Neural progenitor cell (in vitro differentiated cells): Measurements from ENCODE around the gene CIC. TPM values are rescaled to one million over a fixed set of nuclear protein-coding genes. Genes with fewer than 3 reads are reported as not detected.

Experiments
- DNase-seq: peaks from one replicate; pipeline ENCODE4 v3.0.0-alpha.2; 2016; ENCODE audit warnings: low spot score
- H2AFZ ChIP-seq: fragments of 200-600 bp; sonication (generic); replicated peaks from 2 replicates; pipeline ENCODE4 v1.6.1; 2016; ENCODE audit warnings: antibody characterized with exemption
- H3F3A ChIP-seq: fragments of 200-600 bp; sonication (generic); 2 replicates; pipeline ENCODE4 v1.6.1; 2016; ENCODE audit warnings: antibody characterized with exemption, low read depth
- H3K27ac ChIP-seq: fragments of 200-600 bp; sonication (generic); 2 replicates; pipeline ENCODE4 v1.5.1; 2016; ENCODE audit warnings: mild to moderate bottlenecking
- H3K27me3 ChIP-seq: fragments of 200-600 bp; sonication (generic); 2 replicates; pipeline ENCODE4 v1.6.1; 2016; ENCODE audit warnings: mild to moderate bottlenecking, moderate library complexity
- H3K36me3 ChIP-seq: fragments of 200-600 bp; sonication (generic); 2 replicates; pipeline ENCODE4 v1.5.1; 2016
- H3K4me1 ChIP-seq: fragments of 200-600 bp; sonication (generic); 2 replicates; pipeline ENCODE4 v1.6.1; 2016; ENCODE audit warnings: mixed run types
- H3K4me2 ChIP-seq: fragments of 200-600 bp; sonication (generic); 2 replicates; pipeline ENCODE4 v1.6.1; 2016
- H3K4me3 ChIP-seq: fragments of 200-600 bp; sonication (generic); 2 replicates; pipeline ENCODE4 v1.5.1; 2016
- H3K79me2 ChIP-seq: fragments of 200-600 bp; sonication (generic); 2 replicates; pipeline ENCODE4 v1.6.1; 2016; ENCODE audit warnings: low read depth
- H3K9ac ChIP-seq: fragments of 200-600 bp; sonication (generic); 2 replicates; pipeline ENCODE4 v1.6.1; 2016
- H3K9me3 ChIP-seq: fragments of 200-600 bp; sonication (generic); 2 replicates; pipeline ENCODE4 v1.5.1; 2016; ENCODE audit warnings: low read depth
- H4K20me1 ChIP-seq: fragments of 200-600 bp; sonication (generic); 2 replicates; pipeline ENCODE4 v1.6.1; 2016; ENCODE audit warnings: low read depth
- H3K27ac Mint-ChIP-seq: 3 replicates; pipeline ENCODE4 v1.8.0; 2021; ENCODE audit warnings: mixed read lengths
- H3K27me3 Mint-ChIP-seq: 2 replicates; pipeline ENCODE4 v1.8.0; 2022; ENCODE audit warnings: low read depth, mild to moderate bottlenecking, inconsistent platforms, moderate library complexity, mixed read lengths; ENCODE audit not compliant: insufficient read depth
- H3K36me3 Mint-ChIP-seq: 3 replicates; pipeline ENCODE4 v1.8.0; 2021; ENCODE audit warnings: mixed read lengths
- H3K4me1 Mint-ChIP-seq: 3 replicates; pipeline ENCODE4 v1.8.0; 2021; ENCODE audit warnings: mixed read lengths
- H3K4me3 Mint-ChIP-seq: 3 replicates; pipeline ENCODE4 v1.8.0; 2021; ENCODE audit warnings: mild to moderate bottlenecking, moderate library complexity, mixed read lengths
- H3K9me3 Mint-ChIP-seq: 3 replicates; pipeline ENCODE4 v1.8.0; 2020; ENCODE audit warnings: mixed read lengths
- EZH2 ChIP-seq: fragments of 200-600 bp; sonication (generic); IDR thresholded peaks from 2 replicates; pipeline ENCODE4 v1.6.1; 2017; ENCODE audit warnings: antibody characterized with exemption, mild to moderate bottlenecking, moderate library complexity
- EZH2phosphoT487 ChIP-seq: fragments of 200-600 bp; sonication (generic); IDR thresholded peaks from 2 replicates; pipeline ENCODE4 v1.6.1; 2017; ENCODE audit warnings: antibody characterized with exemption
- total RNA-seq: library from RNA; depleted of rRNA; stranded (reverse); fragments of >200 nt; gene quantifications from 2 replicates; pipeline ENCODE4 v1.2.3, GENCODE V29; 2015; ENCODE audit warnings: low replicate concordance
- TF ChIP-seq, protein P1 (sequence below): fragments of 200-600 bp; sonication (generic); IDR thresholded peaks from 2 replicates; pipeline ENCODE4 v1.5.1; 2017; ENCODE audit warnings: antibody characterized with exemption, mild to moderate bottlenecking

CIC gene
- total RNA-seq, 1 donor from 2014 or later: 5.2 TPM

DNA sequence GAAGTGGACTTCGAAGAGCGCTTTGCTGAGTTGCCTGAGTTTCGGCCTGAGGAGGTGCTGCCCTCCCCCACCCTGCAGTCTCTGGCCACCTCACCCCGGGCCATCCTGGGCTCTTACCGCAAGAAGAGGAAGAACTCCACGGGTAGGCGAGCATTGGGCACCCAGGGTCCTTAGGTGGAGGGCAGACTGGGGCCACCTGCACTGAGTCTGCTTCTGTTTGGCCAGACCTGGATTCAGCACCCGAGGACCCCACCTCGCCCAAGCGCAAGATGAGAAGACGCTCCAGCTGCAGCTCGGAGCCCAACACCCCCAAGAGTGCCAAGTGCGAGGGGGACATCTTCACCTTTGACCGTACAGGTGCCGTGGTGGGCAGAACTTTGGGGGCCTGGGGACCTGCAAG is 24.9 kb downstream of the CIC start:
- TF ChIP-seq, protein P1, sequence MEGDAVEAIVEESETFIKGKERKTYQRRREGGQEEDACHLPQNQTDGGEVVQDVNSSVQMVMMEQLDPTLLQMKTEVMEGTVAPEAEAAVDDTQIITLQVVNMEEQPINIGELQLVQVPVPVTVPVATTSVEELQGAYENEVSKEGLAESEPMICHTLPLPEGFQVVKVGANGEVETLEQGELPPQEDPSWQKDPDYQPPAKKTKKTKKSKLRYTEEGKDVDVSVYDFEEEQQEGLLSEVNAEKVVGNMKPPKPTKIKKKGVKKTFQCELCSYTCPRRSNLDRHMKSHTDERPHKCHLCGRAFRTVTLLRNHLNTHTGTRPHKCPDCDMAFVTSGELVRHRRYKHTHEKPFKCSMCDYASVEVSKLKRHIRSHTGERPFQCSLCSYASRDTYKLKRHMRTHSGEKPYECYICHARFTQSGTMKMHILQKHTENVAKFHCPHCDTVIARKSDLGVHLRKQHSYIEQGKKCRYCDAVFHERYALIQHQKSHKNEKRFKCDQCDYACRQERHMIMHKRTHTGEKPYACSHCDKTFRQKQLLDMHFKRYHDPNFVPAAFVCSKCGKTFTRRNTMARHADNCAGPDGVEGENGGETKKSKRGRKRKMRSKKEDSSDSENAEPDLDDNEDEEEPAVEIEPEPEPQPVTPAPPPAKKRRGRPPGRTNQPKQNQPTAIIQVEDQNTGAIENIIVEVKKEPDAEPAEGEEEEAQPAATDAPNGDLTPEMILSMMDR: no peak
- TF ChIP-seq EZH2phosphoT487: no peak
- TF ChIP-seq EZH2: no peak
- no peaks in the 10 kb centered on the region for H3K9me3 Mint-ChIP-seq
- no peak overlapping the region for H2AFZ ChIP-seq
- no peaks in the 10 kb centered on the region for H3K9me3 ChIP-seq
- H3K9ac ChIP-seq: no peak overlapping the region
- H3K4me1 Mint-ChIP-seq: peaks cover 2% of the 10 kb centered on the region
- no peaks in the 10 kb centered on the region for H3K36me3 ChIP-seq
- H3K27ac Mint-ChIP-seq: no peak overlapping the region
- H3K27ac ChIP-seq: no peak overlapping the region
- H3F3A ChIP-seq: peaks cover 30% of the 10 kb centered on the region
- no peaks in the 10 kb centered on the region for H3K27me3 ChIP-seq
- H3K79me2 ChIP-seq: no peaks in the 10 kb centered on the region
- no peak overlapping the region for H3K4me3 ChIP-seq
- H4K20me1 ChIP-seq: peaks cover 44% of the 10 kb centered on the region
- no peak for DNase-seq
- H3K36me3 Mint-ChIP-seq: peaks cover 16% of the 10 kb centered on the region
- H3K4me3 Mint-ChIP-seq: no peak overlapping the region
- no peaks in the 10 kb centered on the region for H3K4me1 ChIP-seq
- no peak overlapping the region for H3K4me2 ChIP-seq
- peaks cover 5% of the 10 kb centered on the region for H3K27me3 Mint-ChIP-seq

DNA sequence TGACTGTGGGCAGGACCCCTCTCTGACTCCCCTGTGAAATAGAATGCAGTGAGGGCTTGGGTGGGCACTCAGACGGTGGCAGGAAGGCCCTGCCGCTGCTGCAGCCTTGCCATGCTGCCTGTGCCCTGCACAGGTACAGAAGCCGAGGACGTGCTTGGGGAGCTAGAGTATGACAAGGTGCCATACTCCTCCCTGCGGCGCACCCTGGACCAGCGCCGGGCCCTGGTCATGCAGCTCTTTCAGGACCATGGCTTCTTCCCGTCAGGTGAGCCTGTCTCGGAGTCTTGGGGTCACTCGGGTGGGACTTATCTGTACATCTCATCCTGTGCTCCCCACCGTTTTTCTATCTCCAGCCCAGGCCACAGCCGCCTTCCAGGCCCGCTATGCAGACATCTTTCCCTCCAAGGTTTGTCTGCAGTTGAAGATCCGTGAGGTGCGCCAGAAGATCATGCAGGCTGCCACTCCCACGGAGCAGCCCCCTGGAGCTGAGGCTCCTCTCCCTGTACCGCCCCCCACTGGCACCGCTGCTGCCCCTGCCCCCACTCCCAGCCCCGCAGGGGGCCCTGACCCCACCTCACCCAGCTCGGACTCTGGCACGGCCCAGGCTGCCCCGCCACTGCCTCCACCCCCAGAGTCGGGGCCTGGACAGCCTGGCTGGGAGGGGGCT is 25.6 kb downstream of the CIC start:
- Mint-ChIP-seq H3K36me3 (peaks cover 16% of the 10 kb centered on the region), H3K27ac (no peak overlapping the region), H3K9me3 (no peaks in the 10 kb centered on the region), H3K27me3 (peaks cover 5% of the 10 kb centered on the region), H3K4me1 (peaks cover 2% of the 10 kb centered on the region), H3K4me3 (no peak overlapping the region)
- Histone ChIP-seq H3K4me1 (no peaks in the 10 kb centered on the region), H3K79me2 (no peaks in the 10 kb centered on the region), H3K4me2 (no peak overlapping the region), H3K36me3 (no peaks in the 10 kb centered on the region), H3K27ac (no peak overlapping the region), H4K20me1 (peaks cover 40% of the 10 kb centered on the region), H3K9me3 (no peaks in the 10 kb centered on the region), H3F3A (peaks cover 30% of the 10 kb centered on the region), H3K27me3 (no peaks in the 10 kb centered on the region), H2AFZ (no peak overlapping the region), H3K9ac (no peak overlapping the region), H3K4me3 (no peak overlapping the region)
- no peak for DNase-seq
- TF ChIP-seq, protein P1: no peak
- TF ChIP-seq EZH2phosphoT487: no peak

DNA sequence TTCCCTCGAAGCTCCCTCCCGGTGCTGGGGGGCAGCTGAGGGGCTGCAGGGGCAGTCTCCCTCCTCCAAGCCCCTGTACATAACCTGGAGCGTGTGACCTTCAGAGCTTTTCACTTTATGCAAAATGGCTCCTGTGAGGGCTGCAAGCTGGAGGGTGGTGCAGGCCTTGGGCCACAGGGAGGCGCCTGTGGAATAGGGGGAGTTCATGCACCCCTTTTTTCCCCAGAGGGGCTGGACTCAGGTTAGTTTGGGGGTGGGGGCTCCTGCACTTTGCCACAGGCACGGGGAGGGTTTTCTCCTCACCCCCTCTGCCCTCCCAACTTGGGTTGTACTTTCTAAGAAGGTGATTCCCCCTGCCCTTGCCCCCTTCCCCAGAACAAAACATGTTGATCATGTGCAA is 26.3 kb downstream of the CIC start:
- Mint-ChIP-seq H3K36me3 (peaks cover 18% of the 10 kb centered on the region), H3K27me3 (peaks cover 10% of the 10 kb centered on the region), H3K4me3 (no peak overlapping the region), H3K4me1 (peaks cover 7% of the 10 kb centered on the region), H3K9me3 (no peaks in the 10 kb centered on the region), H3K27ac (no peak overlapping the region)
- H3K9ac ChIP-seq: no peak overlapping the region
- no peaks in the 10 kb centered on the region for H3K27me3 ChIP-seq
- H3K27ac ChIP-seq: no peak overlapping the region
- H3K79me2 ChIP-seq: peaks cover 3% of the 10 kb centered on the region
- DNase-seq: no peak
- H3K4me2 ChIP-seq: no peak overlapping the region
- H3K4me1 ChIP-seq: no peaks in the 10 kb centered on the region
- H3F3A ChIP-seq: peaks cover 30% of the 10 kb centered on the region
- no peak overlapping the region for H2AFZ ChIP-seq
- H3K9me3 ChIP-seq: no peaks in the 10 kb centered on the region
- H3K4me3 ChIP-seq: no peak overlapping the region
- TF ChIP-seq EZH2: no peak
- TF ChIP-seq, protein P1: no peak
- no peak for TF ChIP-seq EZH2phosphoT487
- peaks cover 32% of the 10 kb centered on the region for H4K20me1 ChIP-seq
- H3K36me3 ChIP-seq: no peaks in the 10 kb centered on the region
